SK-N-MC (cell line): ENCODE results near the gene SYNE1.

Experiments used
- DNase-seq: peaks from one replicate; pipeline ENCODE4 v3.0.0-alpha.2; 2011; ENCODE audit warnings: low read depth, low spot score
- H3K27ac ChIP-seq: fragments of 200-600 bp; sonication (generic); 2 replicates; pipeline ENCODE4 v1.5.1; 2016; ENCODE audit warnings: mixed run types
- H3K36me3 ChIP-seq: fragments of 200-600 bp; sonication (generic); 2 replicates; pipeline ENCODE4 v1.6.1; 2017; ENCODE audit warnings: antibody characterized with exemption, low read length, mixed read lengths; ENCODE audit not compliant: insufficient read depth
- H3K4me3 ChIP-seq: fragments of 200-600 bp; sonication (generic); 2 replicates; pipeline ENCODE4 v1.5.1; 2016
- H3K9ac ChIP-seq: fragments of 200-600 bp; sonication (generic); 2 replicates; pipeline ENCODE4 v1.8.0; 2017; ENCODE audit warnings: mixed run types, mixed read lengths; ENCODE audit not compliant: insufficient read length
- H3K9me3 ChIP-seq: fragments of 200-600 bp; sonication (generic); 2 replicates; pipeline ENCODE4 v1.6.1; 2017; ENCODE audit warnings: low read depth, mild to moderate bottlenecking, antibody characterized with exemption, low read length, moderate library complexity, mixed read lengths
- EZH2 ChIP-seq: fragments of 200-600 bp; sonication (generic); IDR thresholded peaks from one replicate; pipeline ENCODE4 v1.6.1; 2017; ENCODE audit warnings: antibody characterized with exemption
- FOXP2 ChIP-seq: optimal IDR thresholded peaks from 2 replicates; pipeline ENCODE3; 2011; ENCODE audit warnings: mild to moderate bottlenecking, moderate library complexity; ENCODE audit not compliant: insufficient read depth; ENCODE audit errors: extremely low read length, control extremely low read depth
- POLR2AphosphoS5 ChIP-seq: IDR thresholded peaks from 2 replicates; pipeline ENCODE4 v1.6.1; 2012; ENCODE audit warnings: mild to moderate bottlenecking, low read depth, low read length, borderline replicate concordance

The SYNE1 gene

DNA sequence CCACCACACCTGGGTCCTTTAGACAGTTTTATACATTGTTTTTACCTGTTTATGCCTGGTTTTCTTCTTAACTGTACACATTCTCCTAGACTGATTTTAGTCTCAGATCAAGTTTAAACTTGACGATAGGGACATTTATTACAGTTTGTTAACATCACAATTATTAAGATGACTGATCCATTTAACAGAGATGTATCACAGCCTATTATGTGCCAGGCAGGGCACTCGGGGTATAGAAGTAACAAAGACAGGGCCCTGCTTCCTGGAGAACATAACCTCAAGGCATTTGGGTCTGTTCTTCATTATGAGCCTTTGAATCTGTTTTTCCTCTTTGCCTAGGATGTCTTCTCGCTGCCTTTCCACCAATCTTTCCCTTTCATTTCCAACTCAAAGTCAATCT, 449.2 kb downstream of the SYNE1 start:
- no peak overlapping the region for H3K9ac ChIP-seq
- no peak overlapping the region for H3K27ac ChIP-seq
- H3K4me3 ChIP-seq = no peak overlapping the region
- H3K9me3 ChIP-seq = no peaks in the 10 kb centered on the region
- TF ChIP-seq FOXP2 (no peak), EZH2 (no peak), POLR2AphosphoS5 (no peak)
- no peaks in the 10 kb centered on the region for H3K36me3 ChIP-seq
- no peak for DNase-seq

GRCh38 chr6:152186840-152187239, 450.3 kb downstream of the SYNE1 start:
- H3K36me3 ChIP-seq = no peaks in the 10 kb centered on the region
- H3K4me3 ChIP-seq = no peak overlapping the region
- DNase-seq = no peak
- no peak overlapping the region for H3K9ac ChIP-seq
- TF ChIP-seq FOXP2 (no peak), POLR2AphosphoS5 (no peak), EZH2 (no peak)
- no peaks in the 10 kb centered on the region for H3K9me3 ChIP-seq
- H3K27ac ChIP-seq = no peak overlapping the region

GRCh38 chr6:152184917-152185574, 452.1 kb downstream of the SYNE1 start:
- DNase-seq = no peak
- Histone ChIP-seq H3K9me3 (no peaks in the 10 kb centered on the region), H3K36me3 (no peaks in the 10 kb centered on the region), H3K9ac (no peak overlapping the region), H3K4me3 (no peak overlapping the region), H3K27ac (no peak overlapping the region)
- TF ChIP-seq EZH2 (no peak), FOXP2 (no peak), POLR2AphosphoS5 (no peak)

DNA sequence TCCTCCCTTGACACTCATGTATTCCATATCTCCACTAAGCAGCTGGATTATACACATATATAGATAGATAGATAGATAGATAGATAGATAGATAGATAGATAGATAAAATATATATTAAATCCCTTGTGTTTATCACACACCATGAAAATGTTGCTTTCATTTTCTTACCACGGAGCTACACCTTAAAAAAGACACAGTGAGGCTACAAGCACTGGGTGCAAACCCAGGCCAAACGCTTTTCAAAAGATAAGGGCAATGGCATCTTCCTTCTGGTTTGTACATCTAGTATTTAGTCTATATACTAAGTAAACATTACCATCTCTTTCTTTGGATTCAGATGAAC, 452.6 kb downstream of the SYNE1 start:
- Histone ChIP-seq H3K27ac (no peak overlapping the region), H3K36me3 (no peaks in the 10 kb centered on the region), H3K4me3 (no peak overlapping the region), H3K9me3 (no peaks in the 10 kb centered on the region), H3K9ac (no peak overlapping the region)
- TF ChIP-seq POLR2AphosphoS5 (no peak), FOXP2 (no peak), EZH2 (no peak)
- DNase-seq = no peak

GRCh38 chr6:152180601-152181000, 456.6 kb downstream of the SYNE1 start:
- DNase-seq = no peak
- TF ChIP-seq FOXP2 (no peak), POLR2AphosphoS5 (no peak), EZH2 (no peak)
- no peaks in the 10 kb centered on the region for H3K9me3 ChIP-seq
- H3K27ac ChIP-seq = no peak overlapping the region
- H3K9ac ChIP-seq = no peak overlapping the region
- H3K36me3 ChIP-seq = no peaks in the 10 kb centered on the region
- no peak overlapping the region for H3K4me3 ChIP-seq

- Histone ChIP-seq H3K27ac (no peak overlapping the region), H3K9ac (no peak overlapping the region), H3K9me3 (no peaks in the 10 kb centered on the region), H3K36me3 (no peaks in the 10 kb centered on the region), H3K4me3 (no peak overlapping the region)
- no peak for DNase-seq
- no peak for TF ChIP-seq POLR2AphosphoS5
- no peak for TF ChIP-seq EZH2
- TF ChIP-seq FOXP2 = no peak
These were observed 460.9 kb downstream of the SYNE1 start for GRCh38 chr6:152176268-152176667.

GRCh38 chr6:152173957-152174356, 463.2 kb downstream of the SYNE1 start:
- Histone ChIP-seq H3K36me3 (no peaks in the 10 kb centered on the region), H3K27ac (no peak overlapping the region), H3K9me3 (no peaks in the 10 kb centered on the region), H3K9ac (no peak overlapping the region), H3K4me3 (no peak overlapping the region)
- TF ChIP-seq POLR2AphosphoS5 (no peak), EZH2 (no peak), FOXP2 (no peak)
- no peak for DNase-seq

- Histone ChIP-seq H3K9ac (no peak overlapping the region), H3K36me3 (no peaks in the 10 kb centered on the region)
- TF ChIP-seq EZH2 = no peak
- no peak for TF ChIP-seq FOXP2
- no peak for TF ChIP-seq POLR2AphosphoS5
These were observed 463.8 kb downstream of the SYNE1 start for GRCh38 chr6:152173321-152173720.

More at GRCh38 chr6:152173321-152173720, 463.8 kb downstream of the SYNE1 start:
- no peak overlapping the region for H3K4me3 ChIP-seq
- DNase-seq = no peak
- H3K9me3 ChIP-seq = no peaks in the 10 kb centered on the region
- H3K27ac ChIP-seq = no peak overlapping the region
